OCI-M2 (cell line): ENCODE measurements around the gene MAP3K19.
A peak's percentile ranks its signal among the peaks of the same experiment; 100 is the strongest.
"Not testable (repeated sequence)": the region's sequence is repeated elsewhere in the genome, so short reads cannot be mapped to it uniquely, and the experiment has no call there.

ENCODE experiments used
- DNase-seq: peaks from one replicate; lab custom pipeline; 2025; ENCODE audit not compliant: unreplicated experiment; lab: John Stamatoyannopoulos, UW

The MAP3K19 gene

GRCh38 chr2:135052042-135052876 lies 5.0 kb upstream of the MAP3K19 start, which contains the start of gene RAB3GAP1:
Gene RAB3GAP1, plus strand, starts transcription at chr2:135052292. Its CDS starts 16 bp downstream, at chr2:135052308.
- peak; percentile 21 for DNase-seq

GRCh38 chr2:135050684-135051083 lies 3.4 kb upstream of the MAP3K19 start:
- DNase-seq = peak; percentile 52

- DNase-seq = no peak
These were observed 2.9 kb upstream of the MAP3K19 start for GRCh38 chr2:135050132-135050531.

- DNase-seq = no peak
These were observed 875 bp upstream of the MAP3K19 start for GRCh38 chr2:135048122-135048521.

- DNase-seq = no peak
These were observed 3.9 kb downstream of the MAP3K19 start for GRCh38 chr2:135043345-135043744.

- DNase-seq = no peak
These were observed 9.4 kb downstream of the MAP3K19 start for GRCh38 chr2:135037831-135038230.

- DNase-seq = not testable (repeated sequence)
These were observed 14.0 kb downstream of the MAP3K19 start for GRCh38 chr2:135033216-135033615.

GRCh38 chr2:135030826-135031225 lies 16.4 kb downstream of the MAP3K19 start:
- DNase-seq = no peak

- no peak for DNase-seq
These were observed 17.6 kb downstream of the MAP3K19 start for GRCh38 chr2:135029481-135030134.

- no peak for DNase-seq
These were observed 23.3 kb downstream of the MAP3K19 start for GRCh38 chr2:135023886-135024485.

- DNase-seq = no peak
These were observed 24.0 kb downstream of the MAP3K19 start for GRCh38 chr2:135022952-135023880.

GRCh38 chr2:135021618-135022017 lies 25.6 kb downstream of the MAP3K19 start:
- DNase-seq = no peak

GRCh38 chr2:135011633-135012032 lies 35.6 kb downstream of the MAP3K19 start:
- DNase-seq = no peak

GRCh38 chr2:135010200-135010942 lies 36.9 kb downstream of the MAP3K19 start:
- no peak for DNase-seq

GRCh38 chr2:135009339-135009738 lies 37.9 kb downstream of the MAP3K19 start:
- DNase-seq = no peak

- DNase-seq = no peak
These were observed 41.5 kb downstream of the MAP3K19 start for GRCh38 chr2:135005753-135006152.

- peak; percentile 12 for DNase-seq
These were observed 43.1 kb downstream of the MAP3K19 start for GRCh38 chr2:135004005-135004746.

GRCh38 chr2:135002836-135003235 lies 44.4 kb downstream of the MAP3K19 start:
- DNase-seq = no peak

- DNase-seq = no peak
These were observed 47.7 kb downstream of the MAP3K19 start for GRCh38 chr2:134999521-134999920.
